ENCODE results near the gene NDUFV3. TPM values are rescaled to one million over a fixed set of nuclear protein-coding genes. Genes with fewer than 3 reads are reported as not detected.
A peak's percentile ranks its signal among the peaks of the same experiment; 100 is the strongest.

The NDUFV3 gene
- total and polyA plus RNA-seq, 2 of the 13 experiments (the other 11 are each of a cell fraction or from before 2014, with no cell fraction given) = 14.2 to 29.6 TPM

- no peak; the same call in 1 of the 2 replicates for TF ChIP-seq FOXJ3 (CRISPR knock-in tag; IDR thresholded peaks at IDR 0.05; ENCODE audit: borderline replicate concordance)
- no peak for TF ChIP-seq RBM22 (optimal IDR thresholded peaks at IDR 0.05; ENCODE audit: low read length)
- TF ChIP-seq ATF6 (CRISPR knock-in tag; conservative IDR thresholded peaks at IDR 0.05) = no peak; the same call in 1 of the 2 replicates
- TF ChIP-seq IKZF5 (CRISPR knock-in tag; IDR thresholded peaks at IDR 0.05) = no peak
- peak; percentile 67; the same call in 1 of the 2 replicates for TF ChIP-seq E2F1 (CRISPR knock-in tag; IDR thresholded peaks at IDR 0.05)
- TF ChIP-seq MXD4 (CRISPR knock-in tag; IDR thresholded peaks at IDR 0.05) = peak; percentile 100
- TF ChIP-seq XBP1 (CRISPR knock-in tag; IDR thresholded peaks at IDR 0.05) = no peak
- no peak for TF ChIP-seq THYN1 (CRISPR knock-in tag; IDR thresholded peaks at IDR 0.05; ENCODE audit: borderline replicate concordance, low read depth)
- no peak for TF ChIP-seq ZNF432 (CRISPR knock-in tag; IDR thresholded peaks at IDR 0.05; ENCODE audit: borderline replicate concordance)
- TF ChIP-seq HNF4A (CRISPR knock-in tag; IDR thresholded peaks at IDR 0.05) = 0 out of 2 replicates have a peak, but pooled peaks have one; percentile 3
- no peak for TF ChIP-seq ZNF275 (CRISPR knock-in tag; IDR thresholded peaks at IDR 0.05; ENCODE audit: borderline replicate concordance)
- peak; percentile 68; the same call in 1 of the 2 replicates for TF ChIP-seq TBX2 (CRISPR knock-in tag; IDR thresholded peaks at IDR 0.05; ENCODE audit: borderline replicate concordance)
- TF ChIP-seq RELA (CRISPR knock-in tag; IDR thresholded peaks at IDR 0.05) = no peak
- no peak for TF ChIP-seq CENPX (CRISPR knock-in tag; IDR thresholded peaks at IDR 0.05)
- TF ChIP-seq ZFP36L2 (CRISPR knock-in tag; IDR thresholded peaks at IDR 0.05) = no peak
- no peak; the same call in 1 of the 2 replicates for TF ChIP-seq HOXD1 (CRISPR knock-in tag; IDR thresholded peaks at IDR 0.05)
- TF ChIP-seq ZNF615 (CRISPR knock-in tag; IDR thresholded peaks at IDR 0.05; ENCODE audit: borderline replicate concordance) = 0 out of 2 replicates have a peak, but pooled peaks have one; percentile 48
- TF ChIP-seq CREBL2 (CRISPR knock-in tag; IDR thresholded peaks at IDR 0.05; ENCODE audit: borderline replicate concordance) = no peak; the same call in 1 of the 2 replicates
- TF ChIP-seq ZNF317 (CRISPR knock-in tag; IDR thresholded peaks at IDR 0.05) = 0 out of 2 replicates have a peak, but pooled peaks have one; percentile 18
- no peak for TF ChIP-seq ZNF496 (CRISPR knock-in tag; IDR thresholded peaks at IDR 0.05; ENCODE audit: insufficient replicate concordance)
- peak; percentile 60 for TF ChIP-seq GABPA (IDR thresholded peaks at IDR 0.05; ENCODE audit: low read depth, low read length)
- peak; percentile 85 for TF ChIP-seq GABPA (CRISPR knock-in tag; IDR thresholded peaks at IDR 0.05; ENCODE audit: low read depth)
- peak; percentile 74; the same call in 1 of the 2 replicates for TF ChIP-seq FOXK1 (CRISPR knock-in tag; IDR thresholded peaks at IDR 0.05; ENCODE audit: borderline replicate concordance, low read depth)
- TF ChIP-seq ZFX (CRISPR knock-in tag; IDR thresholded peaks at IDR 0.05; ENCODE audit: low read depth) = peak; percentile 67
Observed at GRCh38 chr21:42878993-42879787, 13.9 kb upstream of the NDUFV3 start, which contains the start of gene WDR4 (continued).
